Naive thymus-derived CD8-positive, alpha-beta T cell (primary cell): ENCODE measurements around the gene SLC35F2. TPM values are rescaled to one million over a fixed set of nuclear protein-coding genes. Genes with fewer than 3 reads are reported as not detected.
A peak's percentile ranks its signal among the peaks of the same experiment; 100 is the strongest.
"Not testable (repeated sequence)": the region's sequence is repeated elsewhere in the genome, so short reads cannot be mapped to it uniquely, and the experiment has no call there.

Experiments
- ATAC-seq, 2 donors: fragments of 150-1000 bp; cut with Tn5 transposase in 1 of 2; sonication (Bioruptor Pico), chemical (Tn5 transposase) in 1 of 2; 1 replicate in 1 of 2; 2 replicates in 1 of 2; pipeline ENCODE4 v1.10.0; 2021; ENCODE audit warnings: mild to moderate bottlenecking in 2 of 2, moderate library complexity in 2 of 2
- POLR2A ChIA-PET: fragments of 350-600 bp; sonication (Branson Sonifier 250); formaldehyde crosslinking; loops from one replicate; lab custom pipeline; 2021; ENCODE audit warnings: antibody characterized with exemption; lab: Charles Lee
- DNase-seq, 10 donors: peaks; one replicate each; pipeline versions ENCODE4 v3.0.0 to v3.0.0-alpha.2; 2020 to 2022
- H3K27ac Mint-ChIP-seq, 10 donors: one replicate each; pipeline ENCODE4 v1.8.0; 2020 to 2022; ENCODE audit warnings: mild to moderate bottlenecking in 10 of 10, mixed read lengths in 10 of 10, moderate library complexity in 4 of 10, inconsistent platforms in 1 of 10
- H3K27me3 Mint-ChIP-seq, 5 donors: one replicate each; pipeline ENCODE4 v1.8.0; 2021 to 2022; ENCODE audit warnings: mixed read lengths in 5 of 5
- H3K36me3 Mint-ChIP-seq, 3 donors: one replicate each; pipeline ENCODE4 v1.8.0; 2020 to 2022; ENCODE audit warnings: mixed read lengths in 3 of 3, mild to moderate bottlenecking in 2 of 3, inconsistent platforms in 1 of 3
- H3K4me1 Mint-ChIP-seq, 4 donors: one replicate each; pipeline ENCODE4 v1.8.0; 2021 to 2022; ENCODE audit warnings: mixed read lengths in 4 of 4
- H3K4me3 Mint-ChIP-seq, 10 donors: one replicate each; pipeline ENCODE4 v1.8.0; 2020 to 2022; ENCODE audit warnings: mild to moderate bottlenecking in 10 of 10, mixed read lengths in 10 of 10, moderate library complexity in 6 of 10, inconsistent platforms in 1 of 10
- H3K9me3 Mint-ChIP-seq, 9 donors: one replicate each; pipeline ENCODE4 v1.8.0; 2020 to 2022; ENCODE audit warnings: mixed read lengths in 9 of 9, mild to moderate bottlenecking in 3 of 9, inconsistent platforms in 1 of 9, moderate library complexity in 1 of 9
- polyA plus RNA-seq, 3 donors: library from polyadenylated mRNA; unstranded; fragments of 300-500 nt; fragmentation: Illumina TruSeq; gene quantifications; one replicate each; pipeline ENCODE4 v1.2.3, GENCODE V29; 2021
- total RNA-seq, 8 experiments: library from RNA in 2 of 8; stranded (reverse) in 2 of 8; gene quantifications; one replicate each; pipeline ENCODE4 v1.2.3 and lab custom pipeline; 2021 to 2026

SLC35F2 gene
- total and polyA plus RNA-seq, 5 experiments from 2014 or later: 2.1 to 5.6 (median 4.0) TPM

DNA sequence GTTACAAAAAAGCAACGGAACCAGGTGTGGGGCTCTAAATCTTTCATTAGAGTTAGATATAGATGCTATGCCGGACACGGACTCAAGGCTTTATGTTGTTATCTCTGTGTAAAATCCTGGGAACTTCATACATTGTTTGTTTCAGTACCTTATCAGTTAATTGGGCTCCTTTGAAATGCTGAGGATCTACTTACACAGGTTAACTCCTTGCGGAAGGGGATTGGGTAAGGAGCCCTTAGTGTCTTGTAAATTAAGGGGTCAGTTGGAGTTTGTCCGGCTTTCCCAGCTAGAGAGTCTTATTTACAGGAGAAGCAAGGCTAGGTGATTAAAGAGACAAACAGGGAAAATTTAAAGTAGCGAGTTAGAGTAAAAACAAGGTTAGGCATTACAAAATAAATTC, 24.7 kb downstream of the SLC35F2 start:
- DNase-seq, ATAC-seq, H3K36me3 Mint-ChIP-seq, H3K4me3 Mint-ChIP-seq, H3K4me1 Mint-ChIP-seq, H3K27me3 Mint-ChIP-seq, H3K9me3 Mint-ChIP-seq, POLR2A ChIA-PET, H3K27ac Mint-ChIP-seq: not testable (repeated sequence)

DNA sequence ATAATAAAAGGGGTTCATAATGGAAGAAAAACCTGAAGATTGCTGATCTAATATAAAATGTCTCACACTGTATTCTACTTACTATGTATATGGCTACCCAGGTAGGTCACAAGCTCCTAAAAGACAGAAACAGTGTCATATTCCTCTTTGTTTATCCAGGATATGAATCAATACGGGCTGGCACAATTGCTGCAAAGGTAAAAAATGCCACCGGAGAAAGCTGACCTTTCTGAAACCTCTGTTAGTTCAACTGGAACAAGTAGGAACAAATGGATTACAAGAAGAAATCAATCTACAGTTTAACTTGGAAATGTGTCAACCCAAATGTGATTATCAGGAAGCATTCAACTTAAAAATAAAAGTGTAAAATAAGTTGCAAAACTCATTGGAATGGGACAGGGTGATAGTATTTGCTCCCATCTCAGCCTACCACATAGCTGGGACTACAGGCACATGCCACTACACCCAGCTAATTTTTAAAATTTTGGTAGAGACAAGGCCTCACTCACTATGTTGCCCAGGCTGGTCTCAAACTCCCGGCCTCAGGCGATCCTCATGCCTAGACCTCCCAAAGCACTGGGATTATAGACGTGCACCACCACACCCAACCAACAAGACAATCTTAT, 27.6 kb downstream of the SLC35F2 start:
- no peaks in the 10 kb centered on the region for H3K27me3 Mint-ChIP-seq
- no peaks in the 10 kb centered on the region for H3K36me3 Mint-ChIP-seq
- peaks cover 0 to 6% (median 0%) of the 10 kb centered on the region in 9 donors for H3K9me3 Mint-ChIP-seq
- no peak overlapping the region for H3K4me3 Mint-ChIP-seq
- POLR2A ChIA-PET: no interaction called here
- peaks cover 0 to 5% (median 3%) of the 10 kb centered on the region in 4 donors for H3K4me1 Mint-ChIP-seq
- ATAC-seq: no peak
- no peak for DNase-seq
- no peak overlapping the region for H3K27ac Mint-ChIP-seq

DNA sequence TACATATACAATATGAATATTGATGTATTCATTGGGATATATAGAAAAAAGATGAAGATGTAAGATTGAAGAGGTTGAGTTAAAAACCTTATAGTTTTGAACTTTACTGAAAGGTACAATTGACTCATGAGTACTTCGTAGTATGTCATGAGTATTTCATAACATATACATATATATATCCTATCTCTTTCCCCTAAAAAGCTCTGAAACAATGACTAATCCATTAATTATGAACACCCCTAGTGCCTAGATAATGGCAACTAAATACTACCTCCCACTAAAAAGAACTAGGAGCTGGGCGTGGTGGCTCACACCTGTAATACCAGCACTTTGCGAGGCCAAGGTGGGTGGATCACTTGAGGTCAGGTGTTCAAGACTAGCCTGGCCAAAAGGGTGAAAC, 31.5 kb downstream of the SLC35F2 start:
- H3K27ac Mint-ChIP-seq: no peak overlapping the region
- no peaks in the 10 kb centered on the region for H3K36me3 Mint-ChIP-seq
- H3K9me3 Mint-ChIP-seq: peaks cover 0 to 6% (median 0%) of the 10 kb centered on the region in 9 donors
- ATAC-seq (no peak), DNase-seq (no peak)
- no peak overlapping the region for H3K4me3 Mint-ChIP-seq
- H3K4me1 Mint-ChIP-seq: peaks cover 3 to 11% (median 6%) of the 10 kb centered on the region in 4 donors
- no peaks in the 10 kb centered on the region for H3K27me3 Mint-ChIP-seq
- POLR2A ChIA-PET: no interaction called here

DNA sequence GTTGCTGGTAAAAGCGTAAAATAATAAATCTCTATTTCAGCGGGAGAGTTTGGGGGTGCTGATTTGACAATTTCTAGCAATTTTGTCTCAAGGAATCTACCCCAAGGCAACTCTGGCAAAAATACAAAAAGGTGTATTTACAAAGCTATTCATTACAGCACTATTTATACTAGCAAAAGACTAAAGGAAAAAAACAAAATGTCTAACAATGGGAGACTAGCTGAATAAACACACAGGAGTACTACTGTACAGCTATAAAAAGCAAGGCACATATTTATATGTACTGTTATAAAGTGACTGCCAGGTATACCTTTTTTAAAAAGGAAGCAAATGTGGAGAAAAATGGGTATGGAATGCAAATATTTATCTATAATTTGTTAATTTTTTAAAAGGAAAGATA, 32.7 kb downstream of the SLC35F2 start:
- Mint-ChIP-seq H3K36me3 (no peaks in the 10 kb centered on the region), H3K4me3 (no peak overlapping the region), H3K27me3 (no peaks in the 10 kb centered on the region), H3K27ac (no peak overlapping the region), H3K4me1 (peaks cover 3 to 11% (median 8%) of the 10 kb centered on the region in 4 donors), H3K9me3 (peaks cover 0 to 6% (median 0%) of the 10 kb centered on the region in 9 donors)
- POLR2A ChIA-PET: no interaction called here
- ATAC-seq: no peak
- DNase-seq: no peak

DNA sequence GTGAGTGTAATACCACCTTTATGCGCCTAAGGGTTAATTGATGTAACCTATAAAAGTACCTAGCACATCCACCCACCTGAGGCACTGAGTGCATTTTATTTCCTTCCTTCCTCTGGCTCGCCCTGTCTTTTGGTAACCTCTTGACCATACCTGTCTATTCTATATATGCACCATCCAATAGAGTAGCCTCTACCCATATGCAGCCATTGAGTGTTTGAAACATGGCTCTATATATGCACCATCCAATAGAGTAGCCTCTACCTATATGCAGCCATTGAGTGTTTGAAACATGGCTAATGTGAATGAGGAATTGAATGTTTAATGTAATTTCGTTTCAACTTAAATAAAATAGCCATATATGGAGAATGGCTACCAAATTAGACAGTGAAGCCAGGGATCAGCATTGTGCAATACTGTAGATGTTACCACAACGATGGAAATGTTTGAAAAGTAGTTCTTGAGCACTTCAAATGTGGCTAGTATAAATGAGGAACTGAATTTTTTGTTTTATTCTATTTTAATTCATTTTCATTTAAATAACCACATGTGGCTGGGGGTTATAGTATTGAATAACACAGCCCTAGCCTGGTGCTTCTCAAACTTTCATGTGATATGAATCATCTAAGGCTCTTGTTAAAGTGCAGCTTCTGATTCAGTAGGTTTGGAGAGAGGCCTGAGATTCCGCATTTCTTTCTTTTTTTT, 33.8 kb downstream of the SLC35F2 start:
- Mint-ChIP-seq H3K4me3 (no peak overlapping the region), H3K27ac (no peak overlapping the region), H3K9me3 (peaks cover 0 to 6% (median 0%) of the 10 kb centered on the region in 9 donors), H3K36me3 (no peaks in the 10 kb centered on the region), H3K4me1 (peaks cover 3 to 11% (median 9%) of the 10 kb centered on the region in 4 donors), H3K27me3 (no peaks in the 10 kb centered on the region)
- DNase-seq (no peak), ATAC-seq (no peak)
- POLR2A ChIA-PET: no interaction called here

DNA sequence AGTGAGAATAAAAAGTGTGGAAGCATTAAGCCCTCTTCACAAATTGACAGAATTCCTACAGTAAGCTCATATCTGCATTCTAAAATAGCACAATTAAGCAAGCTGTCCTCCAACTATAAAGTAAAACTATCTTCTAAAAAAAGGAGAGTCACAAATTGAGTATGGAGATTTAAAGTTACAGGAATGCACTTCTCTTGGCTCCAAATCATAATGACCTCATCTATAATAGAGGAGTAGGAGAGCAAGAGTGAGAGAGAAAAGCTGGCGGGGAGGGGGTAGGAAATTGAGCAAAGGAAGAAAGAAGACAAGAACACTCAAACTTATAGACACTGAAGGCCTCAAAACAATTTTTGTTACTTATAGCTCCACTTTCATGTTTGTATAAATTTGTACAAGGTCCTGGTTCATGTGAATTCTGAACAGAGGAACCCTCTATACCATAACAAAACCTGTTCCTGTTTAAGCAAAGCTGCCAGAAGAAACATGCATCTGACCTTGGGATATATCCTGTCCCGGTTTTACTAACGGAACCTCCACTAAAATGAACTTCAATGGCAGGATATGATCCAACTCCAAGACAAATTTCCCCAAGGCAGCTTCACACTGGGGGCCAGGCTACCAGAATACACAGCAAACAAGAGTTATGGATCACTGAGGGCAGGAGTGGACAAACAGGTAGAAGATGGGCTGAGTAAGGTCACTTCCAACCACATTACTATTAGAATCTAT, 37.2 kb downstream of the SLC35F2 start:
- no peak for ATAC-seq
- Mint-ChIP-seq H3K4me3 (no peak overlapping the region), H3K4me1 (peaks cover 3 to 11% (median 9%) of the 10 kb centered on the region in 4 donors), H3K9me3 (peaks cover 0 to 5% (median 0%) of the 10 kb centered on the region in 9 donors), H3K27ac (no peak overlapping the region), H3K27me3 (no peaks in the 10 kb centered on the region), H3K36me3 (peaks cover 0 to 3% (median 0%) of the 10 kb centered on the region in 3 donors)
- no peak for DNase-seq
- POLR2A ChIA-PET: interaction anchor here (0.5 kb wide), 1 partner anchor 98 kb away, joined by 3 read pairs; no protein-coding TSS in a partner anchor

DNA sequence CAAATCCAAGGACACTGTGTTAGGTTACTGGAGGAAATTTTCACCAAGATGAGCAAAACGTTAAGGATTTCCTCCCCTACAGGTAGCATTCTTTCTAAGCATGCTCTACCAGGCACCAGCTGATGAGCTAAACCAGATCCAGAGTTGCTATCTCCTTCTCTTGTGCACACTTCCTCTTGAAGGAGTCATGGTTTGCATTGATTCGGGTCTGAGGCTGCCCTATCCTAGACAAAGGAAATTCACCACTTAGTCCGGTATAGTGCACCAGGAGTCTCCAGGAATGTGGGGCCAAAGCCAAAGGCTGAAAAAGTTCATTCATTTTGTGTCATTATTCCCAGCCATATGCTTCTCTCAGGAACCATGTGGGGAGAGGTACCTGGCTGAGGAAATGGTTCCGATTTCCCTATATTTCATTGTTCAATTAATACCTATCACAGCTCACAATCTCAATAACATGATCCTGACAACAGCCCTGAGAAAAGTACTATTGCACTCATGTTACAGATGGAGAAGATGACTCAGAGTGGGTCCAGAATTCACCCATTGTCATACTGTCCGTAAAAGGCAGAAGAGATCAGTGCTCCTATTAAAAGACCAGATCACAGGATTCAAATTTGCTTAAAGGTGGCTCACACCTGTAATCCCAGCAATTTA, 39.1 kb downstream of the SLC35F2 start:
- Mint-ChIP-seq H3K4me3 (no peak overlapping the region), H3K36me3 (peaks cover 0 to 3% (median under 1%) of the 10 kb centered on the region in 3 donors), H3K27me3 (no peaks in the 10 kb centered on the region), H3K4me1 (peaks cover 0 to 8% (median 6%) of the 10 kb centered on the region in 4 donors), H3K27ac (peak overlapping the region in 1 of 10 donors; percentile 19), H3K9me3 (peaks cover 0 to 5% (median 0%) of the 10 kb centered on the region in 9 donors)
- no peak for DNase-seq
- no peak for ATAC-seq
- POLR2A ChIA-PET: no interaction called here

DNA sequence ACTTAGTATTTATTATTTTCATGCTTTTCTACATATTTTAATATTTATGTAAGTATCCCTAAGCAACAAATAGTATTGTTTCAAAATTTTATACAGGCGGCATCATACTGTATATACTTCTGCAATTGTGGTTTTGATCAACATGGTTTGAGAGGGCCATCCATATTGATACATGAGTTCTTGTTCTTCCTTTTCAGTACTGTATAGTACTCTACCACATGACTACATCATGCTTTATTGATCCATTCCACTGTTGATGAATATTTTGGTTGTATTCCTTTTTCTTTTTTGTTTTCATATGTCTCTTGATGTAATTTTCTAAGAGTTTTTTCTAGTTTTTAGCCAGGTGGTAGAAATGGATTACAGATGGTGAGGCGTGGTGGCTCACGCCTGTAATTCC, 40.1 kb downstream of the SLC35F2 start:
- no peaks in the 10 kb centered on the region for H3K27me3 Mint-ChIP-seq
- peaks cover 0 to 8% (median 3%) of the 10 kb centered on the region in 3 donors for H3K36me3 Mint-ChIP-seq
- no peak overlapping the region for H3K4me3 Mint-ChIP-seq
- POLR2A ChIA-PET: no interaction called here
- no peak for DNase-seq
- no peak for ATAC-seq
- peaks cover 0 to 5% (median 0%) of the 10 kb centered on the region in 9 donors for H3K9me3 Mint-ChIP-seq
- H3K27ac Mint-ChIP-seq: no peak overlapping the region
- H3K4me1 Mint-ChIP-seq: peaks cover 0 to 8% (median 0%) of the 10 kb centered on the region in 4 donors

DNA sequence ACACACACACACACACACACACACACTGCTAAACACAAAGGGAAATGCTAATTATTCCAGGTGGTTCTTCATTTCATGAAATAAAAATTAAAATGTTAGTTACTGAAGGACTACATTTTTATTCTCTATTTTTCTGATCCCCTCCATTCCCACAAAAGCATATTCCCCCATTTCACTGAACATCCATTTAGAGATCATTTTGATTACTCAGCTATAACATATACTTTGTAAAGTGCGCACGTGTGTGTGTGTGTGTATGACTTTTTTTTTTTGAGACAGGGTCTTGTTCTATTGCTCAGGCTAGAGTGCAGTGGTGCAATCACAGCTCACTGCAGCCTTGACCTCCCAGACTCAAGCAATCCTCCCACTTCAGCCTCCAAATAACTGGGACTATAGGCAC, 42.6 kb downstream of the SLC35F2 start:
- Mint-ChIP-seq H3K27me3 (no peaks in the 10 kb centered on the region), H3K27ac (no peak overlapping the region), H3K4me1 (peaks cover 0 to 4% (median 0%) of the 10 kb centered on the region in 4 donors), H3K9me3 (peaks cover 0 to 5% (median 0%) of the 10 kb centered on the region in 9 donors), H3K4me3 (no peak overlapping the region), H3K36me3 (peaks cover 0 to 19% (median 3%) of the 10 kb centered on the region in 3 donors)
- ATAC-seq (no peak), DNase-seq (no peak)
- POLR2A ChIA-PET: no interaction called here

DNA sequence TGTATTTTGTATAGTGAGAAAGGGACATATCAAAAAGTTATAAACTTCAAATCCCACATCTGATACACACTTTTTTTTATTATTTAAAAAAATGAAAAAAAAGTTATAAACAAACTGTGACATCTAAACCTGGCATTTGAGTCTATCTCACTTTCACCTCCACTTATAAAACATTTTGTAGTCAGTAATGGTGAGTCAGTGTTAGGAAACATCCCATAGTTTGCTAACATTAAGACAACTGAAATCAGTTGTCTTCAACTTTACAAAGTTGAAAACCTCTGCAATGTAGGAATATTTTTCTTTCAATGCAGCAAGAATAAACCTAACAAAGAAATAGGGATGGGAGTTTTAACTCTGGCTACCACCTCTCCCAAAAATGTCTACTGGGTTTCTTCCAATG, 47.7 kb downstream of the SLC35F2 start:
- Mint-ChIP-seq H3K27me3 (no peaks in the 10 kb centered on the region), H3K27ac (no peak overlapping the region), H3K36me3 (peaks cover 0 to 54% (median 8%) of the 10 kb centered on the region in 3 donors), H3K4me1 (peaks cover 0 to 2% (median 0%) of the 10 kb centered on the region in 4 donors), H3K9me3 (no peaks in the 10 kb centered on the region), H3K4me3 (no peak overlapping the region)
- POLR2A ChIA-PET: no interaction called here
- ATAC-seq (no peak), DNase-seq (no peak)

DNA sequence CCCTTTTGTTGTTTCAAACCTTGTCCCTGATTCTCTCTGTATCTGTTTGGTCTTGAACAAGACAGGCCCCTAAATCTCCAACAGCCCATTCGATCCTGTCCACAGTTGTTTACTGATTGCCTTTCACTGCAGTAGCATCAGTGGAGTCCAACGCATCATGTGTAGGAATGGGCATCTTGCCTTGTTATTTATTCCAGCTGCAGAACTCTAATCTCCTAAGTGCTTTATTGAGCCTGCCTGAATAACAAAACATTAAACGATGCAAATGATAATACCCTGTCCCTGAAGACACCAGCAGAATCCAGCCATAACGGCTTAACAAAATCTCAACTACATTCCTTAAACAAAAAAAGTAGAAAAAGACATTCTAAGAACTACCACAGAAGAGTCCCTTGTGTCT, 50.1 kb downstream of the SLC35F2 start:
- no peaks in the 10 kb centered on the region for H3K9me3 Mint-ChIP-seq
- ATAC-seq: no peak
- H3K4me1 Mint-ChIP-seq: peaks cover 0 to 2% (median 0%) of the 10 kb centered on the region in 4 donors
- peak overlapping the region in 2 of 10 donors; percentile 31 to 32 for H3K27ac Mint-ChIP-seq
- peaks cover 0 to 56% (median 11%) of the 10 kb centered on the region in 3 donors for H3K36me3 Mint-ChIP-seq
- no peaks in the 10 kb centered on the region for H3K27me3 Mint-ChIP-seq
- H3K4me3 Mint-ChIP-seq: no peak overlapping the region
- DNase-seq: no peak
- POLR2A ChIA-PET: no interaction called here

DNA sequence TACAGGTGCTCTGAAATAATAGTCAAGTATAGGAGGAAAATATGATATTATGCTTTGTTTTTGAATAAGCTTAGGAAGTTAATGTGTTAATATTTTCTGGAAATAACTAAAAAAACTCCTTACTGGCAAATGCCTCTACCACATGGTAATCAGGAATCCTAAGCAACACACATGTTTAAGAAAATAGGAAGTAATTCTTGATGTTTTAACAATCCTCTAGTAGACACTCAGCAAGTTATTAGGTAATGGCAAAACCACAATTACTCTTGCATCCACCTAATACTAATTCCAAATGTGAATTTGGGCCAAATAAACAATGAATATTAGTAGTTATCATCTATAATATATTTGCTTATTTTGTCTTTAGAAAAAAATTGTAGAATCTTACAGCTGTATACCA, 53.6 kb downstream of the SLC35F2 start:
- Mint-ChIP-seq H3K36me3 (peaks cover 0 to 68% (median 15%) of the 10 kb centered on the region in 3 donors), H3K4me1 (peaks cover 0 to 2% (median 0%) of the 10 kb centered on the region in 4 donors), H3K4me3 (no peak overlapping the region), H3K27me3 (no peaks in the 10 kb centered on the region), H3K9me3 (no peaks in the 10 kb centered on the region), H3K27ac (no peak overlapping the region)
- DNase-seq (no peak), ATAC-seq (no peak)
- POLR2A ChIA-PET: no interaction called here
